ENCODE results near the gene BOLA2B. TPM values are rescaled to one million over a fixed set of nuclear protein-coding genes. Genes with fewer than 3 reads are reported as not detected.

Gene BOLA2B
- polyA plus RNA-seq, 1 donor from 2014 or later: 487 TPM

DNA sequence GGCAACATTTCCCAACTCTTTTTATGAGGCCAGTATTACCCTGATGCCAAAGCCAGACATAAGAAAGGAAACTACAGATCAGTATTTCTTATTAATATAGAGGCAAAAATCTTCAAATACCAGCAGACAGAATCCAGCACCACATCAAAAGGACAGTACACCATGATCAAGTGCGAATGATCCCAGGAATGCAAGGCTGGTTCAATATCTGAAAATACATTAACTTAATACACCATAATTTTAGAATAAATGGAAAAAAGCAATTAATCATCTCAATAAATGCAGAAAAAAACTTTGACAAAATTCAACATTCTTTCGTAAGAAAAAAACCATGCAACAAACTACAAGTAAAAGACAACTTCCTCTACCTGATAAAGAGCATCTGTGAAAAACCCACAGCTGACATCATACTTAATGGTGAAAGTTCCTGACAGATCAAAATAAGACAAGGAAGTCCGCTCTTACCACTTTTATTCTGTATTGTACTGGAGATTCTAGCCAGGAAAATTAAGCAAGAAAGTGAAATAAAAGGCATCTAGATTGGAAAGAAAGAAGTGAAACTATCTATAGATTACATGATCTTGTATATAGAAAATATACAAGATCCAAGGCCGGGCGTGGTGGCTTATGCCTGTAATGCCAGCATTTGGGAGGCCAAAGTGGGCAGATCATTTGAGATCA lies 44.1 kb downstream of the BOLA2B start:
- no peak overlapping the region for H2AFZ ChIP-seq (ENCODE audit: low read depth, low read length)
- H3F3A ChIP-seq (ENCODE audit: insufficient read depth, low read length, poor library complexity, severe bottlenecking): no peaks in the 10 kb centered on the region
- H3K9me3 ChIP-seq (ENCODE audit: low read length): no peaks in the 10 kb centered on the region
- TF ChIP-seq SMC3 (conservative IDR thresholded peaks at IDR 0.05; ENCODE audit: poor library complexity): no peak
- TF ChIP-seq POLR2AphosphoS5 (IDR thresholded peaks at IDR 0.05): no peak
- TF ChIP-seq, protein P1, sequence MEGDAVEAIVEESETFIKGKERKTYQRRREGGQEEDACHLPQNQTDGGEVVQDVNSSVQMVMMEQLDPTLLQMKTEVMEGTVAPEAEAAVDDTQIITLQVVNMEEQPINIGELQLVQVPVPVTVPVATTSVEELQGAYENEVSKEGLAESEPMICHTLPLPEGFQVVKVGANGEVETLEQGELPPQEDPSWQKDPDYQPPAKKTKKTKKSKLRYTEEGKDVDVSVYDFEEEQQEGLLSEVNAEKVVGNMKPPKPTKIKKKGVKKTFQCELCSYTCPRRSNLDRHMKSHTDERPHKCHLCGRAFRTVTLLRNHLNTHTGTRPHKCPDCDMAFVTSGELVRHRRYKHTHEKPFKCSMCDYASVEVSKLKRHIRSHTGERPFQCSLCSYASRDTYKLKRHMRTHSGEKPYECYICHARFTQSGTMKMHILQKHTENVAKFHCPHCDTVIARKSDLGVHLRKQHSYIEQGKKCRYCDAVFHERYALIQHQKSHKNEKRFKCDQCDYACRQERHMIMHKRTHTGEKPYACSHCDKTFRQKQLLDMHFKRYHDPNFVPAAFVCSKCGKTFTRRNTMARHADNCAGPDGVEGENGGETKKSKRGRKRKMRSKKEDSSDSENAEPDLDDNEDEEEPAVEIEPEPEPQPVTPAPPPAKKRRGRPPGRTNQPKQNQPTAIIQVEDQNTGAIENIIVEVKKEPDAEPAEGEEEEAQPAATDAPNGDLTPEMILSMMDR (IDR thresholded peaks at IDR 0.05; ENCODE audit: poor library complexity, severe bottlenecking): no peak
- no peak for TF ChIP-seq EP300 (conservative IDR thresholded peaks at IDR 0.05; ENCODE audit: poor library complexity, severe bottlenecking)
- H3K27me3 ChIP-seq (ENCODE audit: insufficient read depth, low read depth, low read length): no peaks in the 10 kb centered on the region
- H3K27ac ChIP-seq (ENCODE audit: low read length): no peak overlapping the region
- H3K9me2 ChIP-seq (ENCODE audit: insufficient read depth, low read length): no peaks in the 10 kb centered on the region
- no peak overlapping the region for H3K4me2 ChIP-seq (ENCODE audit: low read length)
- no peaks in the 10 kb centered on the region for H4K20me1 ChIP-seq (ENCODE audit: insufficient read depth)
- H3K36me3 ChIP-seq (ENCODE audit: insufficient read depth, low read length): no peaks in the 10 kb centered on the region
- H3K9ac ChIP-seq (ENCODE audit: low read length): no peak overlapping the region
- no peak overlapping the region for H3K4me3 ChIP-seq (ENCODE audit: low read length)
- H3K79me2 ChIP-seq (replicated peaks; ENCODE audit: insufficient read depth, low read length): no peaks in the 10 kb centered on the region

DNA sequence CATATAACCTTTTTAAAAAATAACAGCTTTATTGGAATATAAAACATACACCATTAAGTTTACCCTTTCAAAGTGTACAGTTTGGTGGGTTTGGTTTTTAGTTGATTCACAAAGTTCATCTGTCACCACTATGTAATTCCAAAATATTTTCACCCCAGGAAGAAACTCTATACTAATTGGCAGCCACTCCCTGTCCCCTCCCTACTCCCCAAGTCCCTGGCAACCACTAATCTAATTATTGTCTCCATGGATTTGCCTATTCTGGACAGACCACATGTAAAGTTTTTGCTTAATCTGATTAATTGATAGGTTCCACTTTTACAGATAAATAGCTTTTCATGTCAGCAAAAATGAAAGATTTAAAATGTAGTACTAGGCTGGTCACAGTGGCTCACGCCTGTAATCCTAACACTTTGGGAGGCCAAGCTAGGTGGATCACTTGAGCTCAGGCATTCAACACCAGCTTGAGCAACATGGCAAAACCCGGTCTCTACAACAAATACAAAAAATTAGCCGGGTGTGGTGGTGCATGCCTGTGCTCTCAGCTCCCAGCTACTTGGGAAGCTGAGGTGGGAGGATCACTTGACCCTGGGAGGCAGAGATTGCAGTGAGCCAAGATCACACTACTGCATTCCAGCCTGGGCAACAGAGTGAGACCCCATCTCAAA lies 45.5 kb downstream of the BOLA2B start:
- no peak overlapping the region for H3K4me3 ChIP-seq (ENCODE audit: low read length)
- H3K9me3 ChIP-seq (ENCODE audit: low read length): no peaks in the 10 kb centered on the region
- no peak overlapping the region for H2AFZ ChIP-seq (ENCODE audit: low read depth, low read length)
- H3K27me3 ChIP-seq (ENCODE audit: insufficient read depth, low read depth, low read length): no peaks in the 10 kb centered on the region
- H3K9ac ChIP-seq (ENCODE audit: low read length): no peak overlapping the region
- no peak overlapping the region for H3K4me2 ChIP-seq (ENCODE audit: low read length)
- H4K20me1 ChIP-seq (ENCODE audit: insufficient read depth): no peaks in the 10 kb centered on the region
- H3K36me3 ChIP-seq (ENCODE audit: insufficient read depth, low read length): no peaks in the 10 kb centered on the region
- H3K27ac ChIP-seq (ENCODE audit: low read length): no peak overlapping the region
- no peaks in the 10 kb centered on the region for H3K9me2 ChIP-seq (ENCODE audit: insufficient read depth, low read length)
- H3K79me2 ChIP-seq (replicated peaks; ENCODE audit: insufficient read depth, low read length): no peaks in the 10 kb centered on the region
- no peaks in the 10 kb centered on the region for H3F3A ChIP-seq (ENCODE audit: insufficient read depth, low read length, poor library complexity, severe bottlenecking)
- TF ChIP-seq, protein P2, sequence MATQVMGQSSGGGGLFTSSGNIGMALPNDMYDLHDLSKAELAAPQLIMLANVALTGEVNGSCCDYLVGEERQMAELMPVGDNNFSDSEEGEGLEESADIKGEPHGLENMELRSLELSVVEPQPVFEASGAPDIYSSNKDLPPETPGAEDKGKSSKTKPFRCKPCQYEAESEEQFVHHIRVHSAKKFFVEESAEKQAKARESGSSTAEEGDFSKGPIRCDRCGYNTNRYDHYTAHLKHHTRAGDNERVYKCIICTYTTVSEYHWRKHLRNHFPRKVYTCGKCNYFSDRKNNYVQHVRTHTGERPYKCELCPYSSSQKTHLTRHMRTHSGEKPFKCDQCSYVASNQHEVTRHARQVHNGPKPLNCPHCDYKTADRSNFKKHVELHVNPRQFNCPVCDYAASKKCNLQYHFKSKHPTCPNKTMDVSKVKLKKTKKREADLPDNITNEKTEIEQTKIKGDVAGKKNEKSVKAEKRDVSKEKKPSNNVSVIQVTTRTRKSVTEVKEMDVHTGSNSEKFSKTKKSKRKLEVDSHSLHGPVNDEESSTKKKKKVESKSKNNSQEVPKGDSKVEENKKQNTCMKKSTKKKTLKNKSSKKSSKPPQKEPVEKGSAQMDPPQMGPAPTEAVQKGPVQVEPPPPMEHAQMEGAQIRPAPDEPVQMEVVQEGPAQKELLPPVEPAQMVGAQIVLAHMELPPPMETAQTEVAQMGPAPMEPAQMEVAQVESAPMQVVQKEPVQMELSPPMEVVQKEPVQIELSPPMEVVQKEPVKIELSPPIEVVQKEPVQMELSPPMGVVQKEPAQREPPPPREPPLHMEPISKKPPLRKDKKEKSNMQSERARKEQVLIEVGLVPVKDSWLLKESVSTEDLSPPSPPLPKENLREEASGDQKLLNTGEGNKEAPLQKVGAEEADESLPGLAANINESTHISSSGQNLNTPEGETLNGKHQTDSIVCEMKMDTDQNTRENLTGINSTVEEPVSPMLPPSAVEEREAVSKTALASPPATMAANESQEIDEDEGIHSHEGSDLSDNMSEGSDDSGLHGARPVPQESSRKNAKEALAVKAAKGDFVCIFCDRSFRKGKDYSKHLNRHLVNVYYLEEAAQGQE (IDR thresholded peaks at IDR 0.05; ENCODE audit: borderline replicate concordance): no peak

DNA sequence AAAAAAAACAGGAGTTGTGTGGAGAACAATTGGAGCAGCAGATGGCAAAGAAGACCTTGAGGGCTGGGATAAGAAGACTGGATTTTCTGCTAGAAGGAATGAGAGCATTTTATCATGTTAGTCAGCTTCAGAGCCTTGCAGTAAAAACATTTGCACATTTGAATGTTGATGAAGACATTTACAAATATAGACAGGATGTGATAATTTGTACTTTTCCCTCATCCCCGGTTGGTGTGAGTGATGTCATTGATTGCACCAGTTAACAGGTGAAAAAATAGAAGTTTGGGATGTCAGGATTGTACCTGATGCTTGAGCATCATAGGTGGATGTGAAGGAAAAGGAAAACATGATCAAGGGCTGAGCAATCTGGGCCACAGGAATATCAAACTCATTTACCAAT lies 47.8 kb downstream of the BOLA2B start:
- no peak overlapping the region for H3K27ac ChIP-seq (ENCODE audit: low read length)
- no peaks in the 10 kb centered on the region for H3K79me2 ChIP-seq (replicated peaks; ENCODE audit: insufficient read depth, low read length)
- TF ChIP-seq MXI1 (conservative IDR thresholded peaks at IDR 0.05; ENCODE audit: poor library complexity, severe bottlenecking): no peak
- no peak for TF ChIP-seq POLR2AphosphoS5 (IDR thresholded peaks at IDR 0.05)
- TF ChIP-seq, protein P1 (IDR thresholded peaks at IDR 0.05; ENCODE audit: poor library complexity, severe bottlenecking): no peak
- no peak for TF ChIP-seq SMC3 (conservative IDR thresholded peaks at IDR 0.05; ENCODE audit: poor library complexity)
- TF ChIP-seq, protein P2 (IDR thresholded peaks at IDR 0.05; ENCODE audit: borderline replicate concordance): no peak
- TF ChIP-seq EZH2 (IDR thresholded peaks at IDR 0.05; ENCODE audit: borderline replicate concordance, insufficient read depth, low read length, poor library complexity, severe bottlenecking): no peak
- TF ChIP-seq EP300 (conservative IDR thresholded peaks at IDR 0.05; ENCODE audit: poor library complexity, severe bottlenecking): no peak
- no peak for TF ChIP-seq RAD21 (conservative IDR thresholded peaks at IDR 0.05)
- no peak for TF ChIP-seq TAF1 (IDR thresholded peaks at IDR 0.05; ENCODE audit: low read depth)
- no peak overlapping the region for H2AFZ ChIP-seq (ENCODE audit: low read depth, low read length)
- no peaks in the 10 kb centered on the region for H3K9me3 ChIP-seq (ENCODE audit: low read length)
- no peaks in the 10 kb centered on the region for H4K20me1 ChIP-seq (ENCODE audit: insufficient read depth)
- no peaks in the 10 kb centered on the region for H3K27me3 ChIP-seq (ENCODE audit: insufficient read depth, low read depth, low read length)
- no peaks in the 10 kb centered on the region for H3K36me3 ChIP-seq (ENCODE audit: insufficient read depth, low read length)
- H3K9ac ChIP-seq (ENCODE audit: low read length): no peak overlapping the region
- H3K4me2 ChIP-seq (ENCODE audit: low read length): no peak overlapping the region
- H3K9me2 ChIP-seq (ENCODE audit: insufficient read depth, low read length): no peaks in the 10 kb centered on the region
- no peak overlapping the region for H3K4me3 ChIP-seq (ENCODE audit: low read length)
- no peaks in the 10 kb centered on the region for H3F3A ChIP-seq (ENCODE audit: insufficient read depth, low read length, poor library complexity, severe bottlenecking)

All from neural cell (in vitro differentiated cells).